Heart left ventricle (tissue), 16 donors: ENCODE data around the gene MDFIC. TPM values are rescaled to one million over a fixed set of nuclear protein-coding genes. Genes with fewer than 3 reads are reported as not detected.

Source experiments
- ATAC-seq, 4 donors: fragments of 200-7000 bp; cut with Tn5 transposase; one replicate each; pipeline ENCODE4 v1.9.1; 2020 to 2022; ENCODE audit warnings: moderate library complexity in 4 of 4, mild to moderate bottlenecking in 3 of 4, moderate number of reproducible peaks in 1 of 4
- DNase-seq, 5 donors: peaks; one replicate each; pipeline ENCODE4 v3.0.0-alpha.2; 2020
- H3K27ac ChIP-seq, 12 donors: fragments of 200-600 bp; sonication (generic) in 4 of 12; one replicate each; pipeline versions ENCODE4 v1.5.0 to v1.8.0; 2016 to 2022; ENCODE audit warnings: mild to moderate bottlenecking in 2 of 12
- H3K27me3 ChIP-seq, 9 donors: fragments of 200-600 bp; sonication (generic) in 2 of 9; one replicate each; pipeline versions ENCODE4 v1.5.1 to v1.8.0; 2016 to 2022; ENCODE audit warnings: mild to moderate bottlenecking in 3 of 9
- H3K36me3 ChIP-seq, 9 donors: fragments of 200-600 bp; sonication (generic) in 2 of 9; one replicate each; pipeline versions ENCODE4 v1.5.0 to v1.8.0; 2018 to 2022; ENCODE audit warnings: mild to moderate bottlenecking in 2 of 9
- H3K4me1 ChIP-seq, 12 donors: fragments of 200-600 bp; sonication (generic) in 4 of 12; one replicate each; pipeline versions ENCODE4 v1.5.0 to v1.8.0; 2016 to 2022; ENCODE audit warnings: mild to moderate bottlenecking in 3 of 12
- H3K4me3 ChIP-seq, 12 donors: fragments of 200-600 bp; sonication (generic) in 4 of 12; one replicate each; pipeline versions ENCODE4 v1.5.0 to v1.8.0; 2017 to 2022; ENCODE audit warnings: mild to moderate bottlenecking in 9 of 12, moderate library complexity in 4 of 12
- H3K9me3 ChIP-seq, 12 donors: fragments of 200-600 bp; sonication (generic) in 4 of 12; one replicate each; pipeline versions ENCODE4 v1.5.0 to v1.8.0; 2016 to 2022; ENCODE audit warnings: mild to moderate bottlenecking in 1 of 12
- POLR2A ChIP-seq, 2 donors: fragments of 450-650 bp; IDR thresholded peaks; one replicate each; pipeline ENCODE4 v1.6.1; 2017; ENCODE audit warnings: antibody characterized with exemption in 2 of 2, mild to moderate bottlenecking in 2 of 2, moderate library complexity in 2 of 2
- WGBS, 4 donors: extraction: QIAGEN DNeasy Blood & Tissue Kit in 2 of 4; methylation state at CpG; one replicate each; pipeline versions ENCODE4 v1.1.5 to v1.1.7; 2013 to 2018; 5-methylcytosine and 5-hydroxymethylcytosine counted together
- intact Hi-C, 10 donors: fragments of 100-400 bp; cut with DNase I; formaldehyde crosslinking; loops; one replicate each; pipeline versions ENCODE4 v1.11.1 to v1.14.2; 2022
- polyA plus RNA-seq, 2 donors: library from polyadenylated mRNA; stranded (reverse); fragments of 200-250 nt; gene quantifications; one replicate each; pipeline ENCODE4 v1.2.3, GENCODE V29; 2013
- total RNA-seq, 9 donors: library from RNA; depleted of rRNA in 2 of 9; stranded (reverse); fragments of >200 nt in 2 of 9; fragmentation: NEBNext Ultra II Directional in 3 of 9; extraction: Animal tissue kit (Norgen Biotek cat#: 25700) in 3 of 9; gene quantifications; one replicate each; pipeline versions ENCODE4 v1.1.0 to v1.2.4, GENCODE V29; 2016 to 2023
- TF ChIP-seq, protein P1 (sequence below), 12 donors: fragments of 200-600 bp; sonication (generic) in 4 of 12; IDR thresholded peaks; one replicate each; pipeline versions ENCODE4 v1.5.0 to v1.8.0; 2018 to 2022; ENCODE audit warnings: antibody characterized with exemption in 12 of 12, mild to moderate bottlenecking in 5 of 12
- donor health status: ischemic (EF 13 %, LVEDD 7.1; RV severe dilation, severe dysfunction).
- donor health status: healthy with polysubstance abuse.
- donor health status: DM: no; HTN: yes; CAD: no.
- donor health status: DM: no; HTN: no; CAD: no.
- donor health status: ischemic (EF 25% LVEDD 6.9; RV normal size, moderate dysfunction).
- donor health status: ischemic (EF 25% LVEDD 5.7; RV mildly dilated, moderate dysfunction).
- donor health status: healthy.
- donor health status: DM: yes; HTN: yes; CAD: no.
- donor health status: ischemic (EF 35%, LVEDD 5.7; RV mildly dilated, moderate dysfunction).
- donor health status: nonischemic (EF 11% LVEDD 7.7; RV severe dilation, severe dysfunction).
- donor health status: DM: yes; HTN: yes; CAD: no.
- donor health status: PGD.
- donor health status: ischemic (EF 29% LVEDD 5.4; RV normal size, mild dysfunction).
- donor health status: nonischemic (EF 23%, LVEDD 6.1; RV moderate dilation, normal function).

Gene MDFIC
- total and polyA plus RNA-seq, 11 donors: 11.2 to 51.8 (median 28.3) TPM

- TF ChIP-seq, protein P1, sequence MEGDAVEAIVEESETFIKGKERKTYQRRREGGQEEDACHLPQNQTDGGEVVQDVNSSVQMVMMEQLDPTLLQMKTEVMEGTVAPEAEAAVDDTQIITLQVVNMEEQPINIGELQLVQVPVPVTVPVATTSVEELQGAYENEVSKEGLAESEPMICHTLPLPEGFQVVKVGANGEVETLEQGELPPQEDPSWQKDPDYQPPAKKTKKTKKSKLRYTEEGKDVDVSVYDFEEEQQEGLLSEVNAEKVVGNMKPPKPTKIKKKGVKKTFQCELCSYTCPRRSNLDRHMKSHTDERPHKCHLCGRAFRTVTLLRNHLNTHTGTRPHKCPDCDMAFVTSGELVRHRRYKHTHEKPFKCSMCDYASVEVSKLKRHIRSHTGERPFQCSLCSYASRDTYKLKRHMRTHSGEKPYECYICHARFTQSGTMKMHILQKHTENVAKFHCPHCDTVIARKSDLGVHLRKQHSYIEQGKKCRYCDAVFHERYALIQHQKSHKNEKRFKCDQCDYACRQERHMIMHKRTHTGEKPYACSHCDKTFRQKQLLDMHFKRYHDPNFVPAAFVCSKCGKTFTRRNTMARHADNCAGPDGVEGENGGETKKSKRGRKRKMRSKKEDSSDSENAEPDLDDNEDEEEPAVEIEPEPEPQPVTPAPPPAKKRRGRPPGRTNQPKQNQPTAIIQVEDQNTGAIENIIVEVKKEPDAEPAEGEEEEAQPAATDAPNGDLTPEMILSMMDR (IDR thresholded peaks at IDR 0.05): no peak
- no peak for TF ChIP-seq POLR2A (IDR thresholded peaks at IDR 0.05)
- peaks cover 0 to 60% (median 27%) of the 10 kb centered on the region in 12 donors for H3K4me1 ChIP-seq
- H3K4me3 ChIP-seq: no peak overlapping the region
- H3K27ac ChIP-seq: peak overlapping the region in 7 of 12 donors; percentile 5 to 72 (median 21)
- 78 to 85% (median 84%) methylated on average over 7 of the region's 7 CpGs for WGBS, 4 donors
- H3K9me3 ChIP-seq: no peaks in the 10 kb centered on the region
- no peaks in the 10 kb centered on the region for H3K36me3 ChIP-seq
- ATAC-seq (peak in 2 of 4 donors; percentile 28 to 35), DNase-seq (peak in 1 of 5 donors; percentile 23)
- no peaks in the 10 kb centered on the region for H3K27me3 ChIP-seq
- intact Hi-C loops: loop anchor here in 1 of 10 donors (5.0 kb wide), 1 partner anchor 85 kb away; the partner anchor contains the start of gene MDFIC
Measured at GRCh38 chr7:115007751-115008150, 85.9 kb downstream of the MDFIC start.

GRCh38 chr7:115008465-115009114 lies 86.7 kb downstream of the MDFIC start:
- TF ChIP-seq POLR2A (IDR thresholded peaks at IDR 0.05): no peak
- TF ChIP-seq, protein P1 (IDR thresholded peaks at IDR 0.05): peak in 1 of 12 donors; percentile 14
- H3K4me3 ChIP-seq: no peak overlapping the region
- intact Hi-C loops: loop anchor here in 1 of 10 donors (5.0 kb wide), 1 partner anchor 86 kb away; the partner anchor contains the start of gene MDFIC

GRCh38 chr7:115009139-115009538 lies 87.2 kb downstream of the MDFIC start:
- no peaks in the 10 kb centered on the region for H3K9me3 ChIP-seq
- intact Hi-C loops: loop anchor here in 1 of 10 donors (5.0 kb wide), 1 partner anchor 87 kb away; the partner anchor contains the start of gene MDFIC
- no peaks in the 10 kb centered on the region for H3K27me3 ChIP-seq
- WGBS, 4 donors: 24 to 35% (median 30%) methylated on average over 3 of the region's 3 CpGs
- H3K4me1 ChIP-seq: peaks cover 0 to 67% (median 29%) of the 10 kb centered on the region in 12 donors
- peaks cover 0 to 2% (median 0%) of the 10 kb centered on the region in 9 donors for H3K36me3 ChIP-seq
- TF ChIP-seq, protein P1 (IDR thresholded peaks at IDR 0.05): no peak
- no peak for TF ChIP-seq POLR2A (IDR thresholded peaks at IDR 0.05)
- no peak overlapping the region for H3K4me3 ChIP-seq
- no peak for ATAC-seq
- peak overlapping the region in 9 of 12 donors; percentile 5 to 72 (median 24) for H3K27ac ChIP-seq
- DNase-seq: no peak

More at GRCh38 chr7:115008465-115009114, 86.7 kb downstream of the MDFIC start:
- Histone ChIP-seq H3K36me3 (no peaks in the 10 kb centered on the region), H3K9me3 (no peaks in the 10 kb centered on the region), H3K27me3 (no peaks in the 10 kb centered on the region), H3K27ac (peak overlapping the region in 8 of 12 donors; percentile 5 to 72 (median 22)), H3K4me1 (peaks cover 0 to 61% (median 27%) of the 10 kb centered on the region in 12 donors)
- 43 to 59% (median 48%) methylated on average over 8 of the region's 8 CpGs for WGBS, 4 donors
- DNase-seq (peak; percentile 80 to 89 (median 82)), ATAC-seq (peak; percentile 90 to 94 (median 94))
